CD4-positive, alpha-beta T cell (primary cell): ENCODE results near the gene NBEAL2. TPM values are rescaled to one million over a fixed set of nuclear protein-coding genes. Genes with fewer than 3 reads are reported as not detected.

Experiments
- ATAC-seq: fragments of 200-7000 bp; cut with Tn5 transposase; one replicate; pipeline ENCODE4 v1.10.0; 2022; ENCODE audit warnings: mild to moderate bottlenecking; ENCODE audit not compliant: poor library complexity
- CTCF ChIA-PET: fragments of 350-600 bp; sonication (Branson Sonifier 250); formaldehyde crosslinking; loops from one replicate; lab custom pipeline; 2021; ENCODE audit warnings: antibody characterized with exemption, inconsistent platforms; lab: Charles Lee
- POLR2A ChIA-PET: fragments of 350-600 bp; sonication (Branson Sonifier 250); formaldehyde crosslinking; loops from one replicate; lab custom pipeline; 2021; ENCODE audit warnings: antibody characterized with exemption, inconsistent platforms; lab: Charles Lee
- DNase-seq, 14 experiments: peaks; one replicate each; pipeline ENCODE4 v3.0.0-alpha.2; 2013 to 2020; ENCODE audit warnings: mixed read lengths in 2 of 14
- H3K27ac ChIP-seq, 2 donors: one replicate each; pipeline versions ENCODE4 v1.5.1 to v1.7.0; 2013; ENCODE audit warnings: low read length in 2 of 2, low read depth in 1 of 2, mild to moderate bottlenecking in 1 of 2
- H3K27me3 ChIP-seq, 2 experiments: 1 replicate in 1 of 2; 2 replicates in 1 of 2; pipeline versions ENCODE4 v1.6.1 to v1.7.0; 2013; ENCODE audit warnings: low read length in 2 of 2, control low read depth in 1 of 2, mild to moderate bottlenecking in 1 of 2, moderate library complexity in 1 of 2; ENCODE audit not compliant: insufficient read depth in 2 of 2, control insufficient read depth in 1 of 2
- H3K36me3 ChIP-seq: one replicate; pipeline ENCODE4 v1.6.1; 2013; ENCODE audit warnings: low read length, control low read depth; ENCODE audit not compliant: insufficient read depth
- H3K4me1 ChIP-seq: one replicate; pipeline ENCODE4 v1.6.1; 2013; ENCODE audit warnings: low read length, control low read depth; ENCODE audit not compliant: insufficient read depth
- H3K4me3 ChIP-seq: one replicate; pipeline ENCODE4 v1.5.1; 2013; ENCODE audit warnings: mild to moderate bottlenecking, low read length, moderate library complexity
- H3K9me3 ChIP-seq, 2 experiments: 1 replicate in 1 of 2; 2 replicates in 1 of 2; pipeline versions ENCODE4 v1.6.1 to v1.7.0; 2013; ENCODE audit warnings: low read length in 2 of 2, mild to moderate bottlenecking in 2 of 2, control low read depth in 1 of 2, moderate library complexity in 1 of 2; ENCODE audit not compliant: control insufficient read depth in 1 of 2, insufficient read depth in 1 of 2
- H3K27ac Mint-ChIP-seq: one replicate; pipeline ENCODE4 v1.8.0; 2020; ENCODE audit warnings: mixed read lengths
- H3K27me3 Mint-ChIP-seq: one replicate; pipeline ENCODE4 v1.8.0; 2021; ENCODE audit warnings: mixed read lengths
- H3K36me3 Mint-ChIP-seq: one replicate; pipeline ENCODE4 v1.8.0; 2021; ENCODE audit warnings: low read depth, mixed read lengths
- H3K4me1 Mint-ChIP-seq: one replicate; pipeline ENCODE4 v1.8.0; 2021; ENCODE audit warnings: low read depth, mixed read lengths
- H3K4me3 Mint-ChIP-seq: one replicate; pipeline ENCODE4 v1.8.0; 2020; ENCODE audit warnings: mild to moderate bottlenecking, mixed read lengths
- H3K9me3 Mint-ChIP-seq: one replicate; pipeline ENCODE4 v1.8.0; 2020; ENCODE audit warnings: mixed read lengths
- intact Hi-C, 2 experiments: fragments of 100-400 bp; cut with DNase I in 1 of 2; cut with micrococcal nuclease in 1 of 2; formaldehyde crosslinking; loops; one replicate each; pipeline versions ENCODE4 v1.15.1 to v1.9.0; 2023 to 2025; cut with DNase I, micrococcal nuclease
- total RNA-seq, 174 experiments: library from RNA in 2 of 174; stranded (reverse) in 2 of 174; gene quantifications; one replicate each; pipeline ENCODE4 v1.2.3 and lab custom pipeline; 2021 to 2026
- TF ChIP-seq, protein P1 (sequence below): fragments of 200-600 bp; IDR thresholded peaks from one replicate; pipeline ENCODE4 v1.8.0; 2022; ENCODE audit warnings: antibody characterized with exemption, mild to moderate bottlenecking

The NBEAL2 gene
- total RNA-seq, 2 experiments from 2014 or later, result 163 to 170 TPM

- Mint-ChIP-seq H3K27ac (no peak overlapping the region), H3K4me3 (no peak overlapping the region), H3K4me1 (peaks cover 16% of the 10 kb centered on the region), H3K27me3 (no peaks in the 10 kb centered on the region), H3K36me3 (peaks cover 66% of the 10 kb centered on the region), H3K9me3 (no peaks in the 10 kb centered on the region)
- DNase-seq (no peak), ATAC-seq (no peak)
- Histone ChIP-seq H3K4me1 (peaks cover 35% of the 10 kb centered on the region), H3K27me3 (no peaks in the 10 kb centered on the region), H3K9me3 (no peaks in the 10 kb centered on the region), H3K4me3 (no peak overlapping the region), H3K27ac (no peak overlapping the region), H3K36me3 (peaks cover 99% of the 10 kb centered on the region)
- TF ChIP-seq, protein P1, sequence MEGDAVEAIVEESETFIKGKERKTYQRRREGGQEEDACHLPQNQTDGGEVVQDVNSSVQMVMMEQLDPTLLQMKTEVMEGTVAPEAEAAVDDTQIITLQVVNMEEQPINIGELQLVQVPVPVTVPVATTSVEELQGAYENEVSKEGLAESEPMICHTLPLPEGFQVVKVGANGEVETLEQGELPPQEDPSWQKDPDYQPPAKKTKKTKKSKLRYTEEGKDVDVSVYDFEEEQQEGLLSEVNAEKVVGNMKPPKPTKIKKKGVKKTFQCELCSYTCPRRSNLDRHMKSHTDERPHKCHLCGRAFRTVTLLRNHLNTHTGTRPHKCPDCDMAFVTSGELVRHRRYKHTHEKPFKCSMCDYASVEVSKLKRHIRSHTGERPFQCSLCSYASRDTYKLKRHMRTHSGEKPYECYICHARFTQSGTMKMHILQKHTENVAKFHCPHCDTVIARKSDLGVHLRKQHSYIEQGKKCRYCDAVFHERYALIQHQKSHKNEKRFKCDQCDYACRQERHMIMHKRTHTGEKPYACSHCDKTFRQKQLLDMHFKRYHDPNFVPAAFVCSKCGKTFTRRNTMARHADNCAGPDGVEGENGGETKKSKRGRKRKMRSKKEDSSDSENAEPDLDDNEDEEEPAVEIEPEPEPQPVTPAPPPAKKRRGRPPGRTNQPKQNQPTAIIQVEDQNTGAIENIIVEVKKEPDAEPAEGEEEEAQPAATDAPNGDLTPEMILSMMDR, result no peak
- intact Hi-C loops, result loop anchor here (2.0 to 5.0 kb wide), 4 partner anchors 77 to 295 kb away; no protein-coding TSS in a partner anchor
- POLR2A ChIA-PET, result interaction anchor here (1.2 to 1.4 kb wide), 2 partner anchors 20 to 61 kb away, joined by 3 to 5 read pairs; partner anchors contain the start of gene NBEAL2
- CTCF ChIA-PET, result interaction anchor here (3.2 kb wide), 1 partner anchor 76 kb away, joined by 11 read pairs; no protein-coding TSS in a partner anchor
Measured at GRCh38 chr3:46999516-47000197, 20.2 kb downstream of the NBEAL2 start.

GRCh38 chr3:47000198-47000815 lies 20.8 kb downstream of the NBEAL2 start:
- peaks cover 100% of the 10 kb centered on the region for H3K36me3 ChIP-seq
- Mint-ChIP-seq H3K9me3 (no peaks in the 10 kb centered on the region), H3K4me1 (peaks cover 16% of the 10 kb centered on the region), H3K4me3 (no peak overlapping the region), H3K36me3 (peaks cover 64% of the 10 kb centered on the region), H3K27me3 (no peaks in the 10 kb centered on the region), H3K27ac (no peak overlapping the region)
- no peak overlapping the region for H3K4me3 ChIP-seq
- CTCF ChIA-PET, result no interaction called here
- H3K27ac ChIP-seq, result no peak overlapping the region
- peaks cover 35% of the 10 kb centered on the region for H3K4me1 ChIP-seq
- POLR2A ChIA-PET, result interaction anchor here (0.5 to 1.4 kb wide), 2 partner anchors 20 to 279 kb away, joined by 3 to 5 read pairs; partner anchors contain the start of gene NBEAL2
- no peaks in the 10 kb centered on the region for H3K9me3 ChIP-seq
- no peaks in the 10 kb centered on the region for H3K27me3 ChIP-seq
- DNase-seq, result no peak
- ATAC-seq, result no peak
- intact Hi-C loops, result no loop called here
- TF ChIP-seq, protein P1, result no peak

DNA sequence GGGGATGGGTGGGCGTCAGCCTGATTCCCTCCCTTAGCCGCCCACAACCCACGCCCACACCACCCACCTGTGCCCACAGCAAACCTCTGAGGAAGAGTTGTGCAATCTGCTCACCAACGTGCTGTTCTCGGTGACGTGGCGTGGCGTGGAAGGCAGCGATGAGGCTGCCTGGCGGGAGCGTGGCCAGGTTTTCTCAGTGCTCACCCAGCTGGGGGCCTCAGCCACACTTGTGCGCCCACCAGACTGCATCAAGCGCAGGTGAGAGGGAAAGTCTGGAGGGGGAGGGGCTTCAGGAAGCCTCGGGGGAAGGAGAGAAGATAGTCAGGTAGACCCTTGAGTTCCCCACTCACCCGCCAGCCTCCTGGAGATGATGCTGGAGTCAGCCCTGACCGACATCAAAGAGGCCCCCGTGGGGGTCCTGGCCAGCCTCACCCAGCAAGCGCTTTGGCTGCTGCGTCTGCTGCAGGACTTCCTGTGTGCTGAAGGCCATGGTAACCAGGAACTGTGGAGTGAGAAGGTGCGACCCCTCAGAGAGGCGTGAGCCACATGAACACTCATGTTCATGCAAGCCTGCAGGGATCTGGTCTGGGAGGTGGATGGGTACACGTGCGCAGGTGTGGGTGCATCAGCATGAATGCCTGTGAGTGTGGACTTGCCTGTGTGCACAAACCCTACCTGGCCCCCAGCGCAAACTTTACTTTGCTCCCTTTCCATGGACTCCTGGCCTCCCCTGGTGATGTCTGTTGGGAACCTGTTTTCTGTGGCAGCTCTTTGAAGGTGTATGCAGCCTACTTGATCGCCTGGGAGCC lies 21.7 kb downstream of the NBEAL2 start:
- Histone ChIP-seq H3K27ac (no peak overlapping the region), H3K9me3 (no peaks in the 10 kb centered on the region), H3K4me3 (no peak overlapping the region), H3K4me1 (peaks cover 30% of the 10 kb centered on the region), H3K36me3 (peaks cover 100% of the 10 kb centered on the region), H3K27me3 (no peaks in the 10 kb centered on the region)
- Mint-ChIP-seq H3K27ac (no peak overlapping the region), H3K27me3 (no peaks in the 10 kb centered on the region), H3K4me1 (peaks cover 16% of the 10 kb centered on the region), H3K9me3 (no peaks in the 10 kb centered on the region), H3K36me3 (peaks cover 67% of the 10 kb centered on the region), H3K4me3 (no peak overlapping the region)
- intact Hi-C loops, result no loop called here
- no peak for ATAC-seq
- POLR2A ChIA-PET, result interaction anchor here (0.5 kb wide), 1 partner anchor 278 kb away, joined by 3 read pairs; no protein-coding TSS in a partner anchor
- CTCF ChIA-PET, result no interaction called here
- DNase-seq, result no peak
- TF ChIP-seq, protein P1, result no peak
